Thymus (tissue), 11 donors: ENCODE results near the gene CEP83. TPM values are rescaled to one million over a fixed set of nuclear protein-coding genes. Genes with fewer than 3 reads are reported as not detected.
"Not testable (repeated sequence)": the region's sequence is repeated elsewhere in the genome, so short reads cannot be mapped to it uniquely, and the experiment has no call there.

ENCODE experiments used
- DNase-seq, 9 donors: peaks; one replicate each; pipeline ENCODE4 v3.0.0-alpha.2; 2013; ENCODE audit warnings: low spot score in 9 of 9, low read depth in 6 of 9, missing footprints in 1 of 9
- H3K27ac ChIP-seq, 2 donors: one replicate each; pipeline ENCODE4 v1.5.1; 2013; ENCODE audit warnings: control low read depth in 1 of 2, low read depth in 1 of 2, low read length in 1 of 2, mild to moderate bottlenecking in 1 of 2, moderate library complexity in 1 of 2
- H3K27me3 ChIP-seq, 2 donors: one replicate each; pipeline ENCODE4 v1.5.1; 2013; ENCODE audit warnings: low read length in 1 of 2; ENCODE audit not compliant: control insufficient read depth in 2 of 2, insufficient read depth in 1 of 2
- H3K36me3 ChIP-seq, 2 donors: one replicate each; pipeline ENCODE4 v1.5.1; 2013; ENCODE audit warnings: low read length in 1 of 2, mild to moderate bottlenecking in 1 of 2, moderate library complexity in 1 of 2; ENCODE audit not compliant: control insufficient read depth in 2 of 2, insufficient read depth in 2 of 2
- H3K4me1 ChIP-seq, 2 donors: one replicate each; pipeline ENCODE4 v1.5.1; 2013; ENCODE audit warnings: low read length in 2 of 2; ENCODE audit not compliant: control insufficient read depth in 2 of 2, insufficient read depth in 2 of 2
- H3K4me3 ChIP-seq, 2 donors: one replicate each; pipeline ENCODE4 v1.5.1; 2013; ENCODE audit warnings: low read length in 2 of 2, control low read depth in 1 of 2, mild to moderate bottlenecking in 1 of 2
- H3K9me3 ChIP-seq, 2 donors: one replicate each; pipeline ENCODE4 v1.5.1; 2013; ENCODE audit warnings: low read length in 1 of 2, mild to moderate bottlenecking in 1 of 2; ENCODE audit not compliant: control insufficient read depth in 2 of 2, insufficient read depth in 1 of 2
- WGBS: extraction: QIAGEN DNeasy Blood & Tissue Kit; methylation state at CpG from one replicate; pipeline ENCODE4 v1.1.7; 2013; 5-methylcytosine and 5-hydroxymethylcytosine counted together
- polyA plus RNA-seq: library from polyadenylated mRNA; stranded (reverse); fragments of 200-250 nt; gene quantifications from one replicate; pipeline ENCODE4 v1.2.3, GENCODE V29; 2013
- total RNA-seq: library from RNA; stranded (reverse); fragments of 120-200 nt; gene quantifications from one replicate; pipeline ENCODE4 v1.2.4, GENCODE V29; 2013
- donor health status: healthy.

The CEP83 gene
- total and polyA plus RNA-seq, 2 donors = 15.1 TPM

DNA sequence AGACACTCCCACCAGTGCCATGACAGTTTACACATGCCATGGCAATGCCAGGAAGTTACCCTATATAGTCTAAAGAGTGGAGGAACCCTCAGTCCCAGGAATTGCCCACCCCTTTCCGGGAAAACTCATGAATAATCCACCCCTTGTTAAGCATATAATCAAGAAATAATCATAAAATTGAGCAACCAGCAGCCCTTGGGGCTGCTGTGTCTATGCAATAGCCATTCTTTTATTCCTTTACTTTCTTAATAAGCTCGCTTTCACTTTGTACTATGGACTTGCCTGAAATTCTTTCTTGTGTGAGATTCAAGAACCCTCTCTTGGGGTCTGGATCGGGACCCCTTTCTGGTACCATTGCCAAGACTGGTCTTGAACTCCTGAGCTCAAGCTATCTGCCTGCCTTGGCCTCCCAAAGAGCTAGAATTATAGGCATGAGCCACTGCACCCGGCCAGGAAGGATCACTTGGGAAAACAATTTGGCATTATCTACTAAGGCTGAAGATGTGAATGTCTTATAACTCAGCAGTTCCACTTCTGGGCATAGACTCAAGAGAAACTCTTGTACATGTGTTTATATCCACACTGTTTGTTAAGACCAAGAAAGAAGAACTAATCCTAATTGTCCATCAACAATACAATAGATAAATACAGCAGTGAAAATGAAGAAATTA is 35.9 kb upstream of the CEP83 start:
- Histone ChIP-seq H3K36me3 (no peaks in the 10 kb centered on the region), H3K27ac (no peak overlapping the region), H3K27me3 (no peaks in the 10 kb centered on the region), H3K4me3 (no peak overlapping the region), H3K4me1 (no peaks in the 10 kb centered on the region), H3K9me3 (peaks cover 0 to 8% of the 10 kb centered on the region in 2 donors)
- 95% methylated on average over 4 of the region's 4 CpGs for WGBS
- DNase-seq = no peak

DNA sequence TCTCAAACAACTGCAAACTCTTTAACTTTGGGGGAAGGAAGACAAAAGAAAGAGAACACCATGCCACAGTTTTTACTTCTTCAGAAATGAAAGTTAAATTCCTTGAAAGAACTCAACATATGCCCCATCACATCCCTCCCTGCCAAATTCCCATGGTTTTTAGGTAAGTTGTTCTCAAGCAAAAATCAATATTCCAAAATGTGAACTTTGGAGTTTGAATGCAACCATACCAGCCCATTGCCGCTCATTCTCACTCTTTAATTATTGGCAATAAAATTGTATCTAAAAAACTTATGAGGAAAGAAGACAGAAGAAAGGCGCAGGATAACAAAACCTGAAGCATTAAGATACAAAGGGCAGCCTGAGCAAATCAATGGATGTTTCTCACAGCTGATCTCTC is 31.8 kb upstream of the CEP83 start:
- Histone ChIP-seq H3K4me3 (no peak overlapping the region), H3K27me3 (no peaks in the 10 kb centered on the region), H3K27ac (no peak overlapping the region), H3K9me3 (no peaks in the 10 kb centered on the region), H3K4me1 (no peaks in the 10 kb centered on the region), H3K36me3 (no peaks in the 10 kb centered on the region)
- no peak for DNase-seq
- 96% methylated on average over 2 of the region's 2 CpGs for WGBS

DNA sequence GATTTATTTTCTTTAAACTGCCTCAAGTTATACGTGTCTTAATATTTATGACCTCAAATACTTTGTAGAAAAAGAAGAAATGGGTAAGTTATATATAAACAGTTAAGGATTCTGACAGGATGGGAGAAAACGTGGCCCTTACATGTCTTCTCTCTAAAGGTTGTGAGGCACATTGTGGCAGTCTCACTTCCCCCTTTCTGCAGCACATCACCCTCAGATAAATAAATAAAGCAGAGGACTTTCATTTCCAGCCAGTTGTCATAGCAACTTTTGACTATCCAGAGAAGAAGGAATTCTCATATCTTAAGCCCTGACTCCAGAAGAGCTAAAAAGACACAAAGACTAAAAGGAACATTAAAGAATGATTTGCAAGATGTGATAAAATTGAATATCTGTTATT is 28.8 kb upstream of the CEP83 start:
- no peaks in the 10 kb centered on the region for H3K27me3 ChIP-seq
- H3K4me3 ChIP-seq = no peak overlapping the region

DNA sequence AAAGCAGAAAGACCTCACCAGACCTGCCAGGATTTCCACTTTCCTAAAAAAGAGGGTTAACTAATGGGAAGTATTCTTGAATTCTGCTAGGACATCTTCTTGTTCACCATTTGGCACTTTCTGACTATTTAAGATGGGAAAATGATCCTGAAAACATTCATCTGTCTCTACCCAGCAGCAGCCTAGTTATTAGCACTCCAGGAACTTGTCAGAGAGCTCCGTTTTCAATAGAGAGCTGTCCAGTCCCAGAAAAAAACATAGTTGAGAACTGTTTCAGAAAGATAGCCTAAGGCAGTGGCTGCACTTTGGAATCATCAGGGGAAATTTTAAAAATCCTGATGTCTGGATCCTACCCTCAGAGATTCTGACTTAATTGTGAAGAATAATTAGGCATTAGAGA is 22.1 kb upstream of the CEP83 start:
- no peaks in the 10 kb centered on the region for H3K27me3 ChIP-seq
- no peak overlapping the region for H3K4me3 ChIP-seq
- no peak overlapping the region for H3K27ac ChIP-seq
- DNase-seq = no peak
- no peaks in the 10 kb centered on the region for H3K36me3 ChIP-seq
- H3K4me1 ChIP-seq = no peaks in the 10 kb centered on the region
- WGBS = 88% methylated on average over 1 of the region's 1 CpG
- H3K9me3 ChIP-seq = no peaks in the 10 kb centered on the region

More for the DNA sequence above, 28.8 kb upstream of the CEP83 start:
- no peaks in the 10 kb centered on the region for H3K4me1 ChIP-seq
- no peaks in the 10 kb centered on the region for H3K36me3 ChIP-seq
- DNase-seq = peak in 1 of 9 donors; percentile 7
- H3K9me3 ChIP-seq = no peaks in the 10 kb centered on the region
- H3K27ac ChIP-seq = no peak overlapping the region
- 22% methylated on average over 2 of the region's 2 CpGs for WGBS

DNA sequence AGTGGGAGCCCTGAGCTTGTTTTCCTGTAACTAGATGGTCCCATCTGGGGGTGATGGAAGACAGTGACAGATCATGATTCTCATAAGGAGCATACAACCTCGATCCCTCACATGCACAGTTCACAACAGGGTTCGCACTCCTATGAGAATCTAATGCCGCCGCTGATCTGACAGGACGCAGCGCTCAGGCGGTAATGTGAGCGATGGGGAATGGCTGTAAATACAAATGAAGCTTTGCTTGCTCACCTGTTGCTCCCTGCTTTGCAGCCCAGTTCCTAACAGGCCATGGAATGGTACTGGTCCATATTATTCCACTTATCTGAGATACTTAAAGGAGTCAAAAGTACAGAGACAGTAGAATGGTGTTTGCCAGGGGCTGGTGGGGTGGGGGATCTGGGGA is 9.9 kb upstream of the CEP83 start:
- WGBS = 98% methylated on average over 8 of the region's 8 CpGs
- Histone ChIP-seq H3K27me3 (no peaks in the 10 kb centered on the region), H3K27ac (no peak overlapping the region), H3K4me3 (no peak overlapping the region), H3K36me3 (no peaks in the 10 kb centered on the region), H3K4me1 (no peaks in the 10 kb centered on the region), H3K9me3 (no peaks in the 10 kb centered on the region)
- no peak for DNase-seq

DNA sequence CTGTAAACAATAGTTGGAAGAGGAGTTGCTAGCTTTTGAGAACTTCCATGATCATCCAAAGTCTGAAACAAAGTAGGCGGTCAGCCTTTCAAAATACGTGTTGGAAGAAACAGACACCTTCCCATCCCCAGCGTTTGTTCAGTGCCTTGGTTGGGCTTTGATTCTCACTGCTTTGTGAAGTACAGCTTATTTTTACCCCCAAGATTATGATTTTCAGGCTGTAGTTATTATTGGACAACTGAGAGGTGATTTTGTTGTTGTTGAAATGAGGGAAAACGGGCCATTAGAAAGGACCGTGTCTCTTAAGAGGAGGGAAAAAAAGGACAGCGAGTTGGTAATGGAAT is 921 bp upstream of the CEP83 start:
- no peak overlapping the region for H3K27ac ChIP-seq
- H3K27me3 ChIP-seq = no peaks in the 10 kb centered on the region
- peaks cover 3 to 7% of the 10 kb centered on the region in 2 donors for H3K4me1 ChIP-seq
- H3K9me3 ChIP-seq = peaks cover 0 to 2% of the 10 kb centered on the region in 2 donors
- H3K4me3 ChIP-seq = peak overlapping the region; percentile 81 to 85
- 39% methylated on average over 6 of the region's 6 CpGs for WGBS
- H3K36me3 ChIP-seq = no peaks in the 10 kb centered on the region
- peak in 1 of 9 donors; percentile 2 for DNase-seq

DNA sequence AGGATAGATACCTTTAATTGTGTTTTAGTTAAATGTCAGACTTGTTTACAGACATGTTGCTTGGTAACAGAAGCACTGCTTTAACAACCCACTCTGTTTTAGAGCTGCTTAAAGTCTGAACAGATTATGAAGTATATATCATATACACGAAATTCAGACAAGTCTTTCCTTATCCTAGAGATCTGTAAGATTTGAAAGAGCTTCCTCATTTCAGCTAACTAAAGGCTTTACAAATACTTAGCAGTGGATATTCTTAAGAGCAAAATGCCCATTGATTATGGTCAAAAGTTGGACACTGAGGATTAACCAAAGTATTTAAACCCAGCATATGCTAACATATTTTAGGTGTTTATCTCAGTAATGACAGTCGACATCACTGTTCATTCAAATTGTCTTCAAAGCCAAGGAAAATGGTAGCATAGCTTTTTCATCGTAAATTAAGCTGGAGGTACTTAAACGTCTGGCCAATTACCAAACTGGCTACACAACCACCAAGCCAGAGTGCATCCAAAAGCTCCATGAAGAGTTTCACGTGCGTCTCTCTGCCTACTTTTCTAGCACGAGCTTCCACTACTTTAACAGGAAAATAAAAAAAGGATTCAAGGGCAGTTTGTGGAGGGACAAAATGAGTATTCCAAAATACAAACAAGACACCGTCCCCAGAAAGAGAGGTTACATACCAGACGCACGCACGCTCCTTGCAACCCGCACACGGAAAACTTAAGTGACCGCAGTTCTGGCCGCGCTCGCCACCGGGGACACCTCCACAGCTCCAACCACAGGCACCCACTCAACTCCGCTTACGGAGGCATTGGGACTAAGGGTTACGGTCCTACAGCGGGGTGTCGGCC is 565 bp downstream of the CEP83 start:
- peak in 4 of 9 donors; percentile 6 to 41 (median 37) for DNase-seq
- Histone ChIP-seq H3K9me3 (peaks cover 0 to 7% of the 10 kb centered on the region in 2 donors), H3K4me1 (peaks cover 3 to 7% of the 10 kb centered on the region in 2 donors), H3K36me3 (no peaks in the 10 kb centered on the region), H3K4me3 (peak overlapping the region; percentile 81 to 85), H3K27ac (peak overlapping the region; percentile 80 to 81), H3K27me3 (no peaks in the 10 kb centered on the region)
- under 1% methylated on average over 23 of the region's 23 CpGs for WGBS

DNA sequence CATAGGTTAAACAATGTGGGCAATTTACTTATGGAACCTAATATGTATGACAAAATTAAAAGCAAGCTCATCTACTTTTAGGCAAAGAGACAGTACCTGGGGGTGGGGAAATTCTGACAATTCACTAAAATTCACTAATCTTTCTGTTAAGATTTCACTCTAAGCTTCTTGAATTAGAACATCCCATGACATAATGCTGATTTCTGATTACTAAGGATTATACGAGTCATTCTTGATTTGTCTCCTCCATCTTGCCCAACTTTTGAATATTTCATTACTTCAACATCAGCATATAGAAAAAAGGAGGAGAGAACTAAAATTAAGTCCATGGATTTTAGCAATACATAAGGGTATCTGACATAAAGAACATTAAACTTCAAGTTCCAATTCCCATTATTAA is 2.4 kb downstream of the CEP83 start:
- Histone ChIP-seq H3K27ac (no peak overlapping the region), H3K4me1 (peaks cover 3 to 7% of the 10 kb centered on the region in 2 donors), H3K27me3 (no peaks in the 10 kb centered on the region), H3K36me3 (no peaks in the 10 kb centered on the region), H3K4me3 (no peak overlapping the region), H3K9me3 (peaks cover 0 to 7% of the 10 kb centered on the region in 2 donors)
- no peak for DNase-seq
- 98% methylated on average over 1 of the region's 1 CpG for WGBS

DNA sequence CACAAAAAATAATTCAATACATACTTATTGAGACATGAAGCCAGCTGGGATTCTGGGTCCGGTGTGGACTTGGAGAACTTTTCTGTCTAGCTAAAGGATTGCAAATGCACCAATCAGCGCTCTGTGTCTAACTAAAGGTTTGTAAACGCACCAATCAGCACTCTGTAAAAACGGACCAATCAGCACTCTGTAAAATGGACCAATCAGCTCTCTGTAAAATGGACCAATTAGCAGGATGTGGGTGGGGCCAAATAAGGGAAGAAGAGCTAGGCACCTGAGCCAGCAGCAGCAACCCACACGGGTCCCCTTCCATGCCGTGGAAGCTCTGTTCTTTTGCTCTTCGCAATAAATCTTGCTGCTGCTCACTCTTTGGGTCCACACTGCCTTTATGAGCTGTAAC is 5.3 kb downstream of the CEP83 start:
- not testable (repeated sequence) for H3K9me3 ChIP-seq, H3K27me3 ChIP-seq, DNase-seq, H3K27ac ChIP-seq, H3K4me1 ChIP-seq, H3K36me3 ChIP-seq, H3K4me3 ChIP-seq
- WGBS = over 99% methylated on average over 7 of the region's 7 CpGs
